HL-60 (cell line): ENCODE data around the gene MYRFL.

ENCODE experiments used
- DNase-seq, 2 experiments: peaks; one replicate each; pipeline ENCODE4 v3.0.0-alpha.2; 2010 to 2020; ENCODE audit warnings: low read depth in 1 of 2, low spot score in 1 of 2
- H3K27ac ChIP-seq: fragments of 250-450 bp; sonication (Bioruptor Pico); replicated peaks from 2 replicates; pipeline ENCODE4 v1.5.1; 2020; ENCODE audit warnings: mild to moderate bottlenecking, moderate library complexity
- H3K27me3 ChIP-seq: fragments of 250-450 bp; sonication (Bioruptor Pico); 2 replicates; pipeline ENCODE4 v1.5.1; 2021; ENCODE audit warnings: mild to moderate bottlenecking, moderate library complexity; ENCODE audit not compliant: insufficient read depth, poor library complexity, severe bottlenecking
- H3K4me3 ChIP-seq: replicated peaks from 2 replicates; pipeline ENCODE4 v1.5.1; 2011; ENCODE audit warnings: mild to moderate bottlenecking, control low read depth, low read length; ENCODE audit not compliant: insufficient read depth
- CTCF ChIP-seq: IDR thresholded peaks from one replicate; pipeline ENCODE4 v1.5.1; 2011; ENCODE audit warnings: low read length, control low read depth, inconsistent platforms; ENCODE audit not compliant: insufficient read depth
- GABPA ChIP-seq: IDR thresholded peaks from 2 replicates; pipeline ENCODE4 v1.6.1; 2012; ENCODE audit warnings: low read depth
- POLR2AphosphoS5 ChIP-seq: IDR thresholded peaks from 2 replicates; pipeline ENCODE4 v1.6.1; 2012; ENCODE audit warnings: low read depth
- REST ChIP-seq: IDR thresholded peaks from 2 replicates; pipeline ENCODE4 v1.6.1; 2012; ENCODE audit warnings: low read depth; ENCODE audit not compliant: insufficient replicate concordance
- SPI1 ChIP-seq: IDR thresholded peaks from 2 replicates; pipeline ENCODE4 v1.6.1; 2012; ENCODE audit warnings: low read depth, mild to moderate bottlenecking, borderline replicate concordance

Gene MYRFL

GRCh38 chr12:69904777-69905176 is 79.8 kb downstream of the MYRFL start:
- TF ChIP-seq REST: no peak
- TF ChIP-seq GABPA: no peak
- no peak for TF ChIP-seq CTCF
- no peak for TF ChIP-seq POLR2AphosphoS5
- no peak for TF ChIP-seq SPI1
- Histone ChIP-seq H3K4me3 (no peak overlapping the region), H3K27ac (no peak overlapping the region), H3K27me3 (no peaks in the 10 kb centered on the region)
- DNase-seq: no peak

- no peak overlapping the region for H3K4me3 ChIP-seq
- no peaks in the 10 kb centered on the region for H3K27me3 ChIP-seq
- no peak overlapping the region for H3K27ac ChIP-seq
- TF ChIP-seq GABPA (no peak), SPI1 (no peak), POLR2AphosphoS5 (no peak), REST (no peak), CTCF (no peak)
- no peak for DNase-seq
Observed at GRCh38 chr12:69905801-69906200, 80.8 kb downstream of the MYRFL start.

- no peak for TF ChIP-seq SPI1
- TF ChIP-seq REST: no peak
- no peak for TF ChIP-seq CTCF
- TF ChIP-seq POLR2AphosphoS5: no peak
- no peak for TF ChIP-seq GABPA
- no peaks in the 10 kb centered on the region for H3K27me3 ChIP-seq
- DNase-seq: no peak
- H3K27ac ChIP-seq: no peak overlapping the region
- H3K4me3 ChIP-seq: no peak overlapping the region
Observed at GRCh38 chr12:69906411-69907216, 81.6 kb downstream of the MYRFL start.
